ENCODE measurements around the gene GPX7. TPM values are rescaled to one million over a fixed set of nuclear protein-coding genes. Genes with fewer than 3 reads are reported as not detected.

The GPX7 gene
- total RNA-seq, 4 donors from 2014 or later: 4.8 to 9.1 (median 9.0) TPM

GRCh38 chr1:52613636-52614373 lies 11.6 kb downstream of the GPX7 start:
- 44 to 55% methylated on average over 2 of the region's 2 CpGs for WGBS, 2 donors
- intact Hi-C loops (cut with DNase I; ENCODE audit: low total_unique reads): no loop called here
- no peak for TF ChIP-seq CTCF (IDR thresholded peaks at IDR 0.05)
- no peak for TF ChIP-seq POLR2A (IDR thresholded peaks at IDR 0.05)
- no peak for DNase-seq (ENCODE audit: low spot score in 2 of 2)
- H3K4me3 ChIP-seq (ENCODE audit: low read depth, poor library complexity, severe bottlenecking): no peak overlapping the region

- no peak for DNase-seq (ENCODE audit: low spot score in 2 of 2)
- WGBS, 2 donors: 92% methylated on average over 5 of the region's 5 CpGs
- H3K4me3 ChIP-seq (ENCODE audit: low read depth, poor library complexity, severe bottlenecking): no peak overlapping the region
- intact Hi-C loops (cut with DNase I; ENCODE audit: low total_unique reads): no loop called here
- no peak for TF ChIP-seq CTCF (IDR thresholded peaks at IDR 0.05)
- no peak for TF ChIP-seq POLR2A (IDR thresholded peaks at IDR 0.05)
These were observed 12.5 kb downstream of the GPX7 start for GRCh38 chr1:52614671-52615070.

GRCh38 chr1:52615489-52616042 lies 13.4 kb downstream of the GPX7 start:
- TF ChIP-seq CTCF (IDR thresholded peaks at IDR 0.05): no peak
- 78 to 94% methylated on average over 5 of the region's 5 CpGs for WGBS, 2 donors
- no peak overlapping the region for H3K4me3 ChIP-seq (ENCODE audit: low read depth, poor library complexity, severe bottlenecking)
- intact Hi-C loops (cut with DNase I; ENCODE audit: low total_unique reads): no loop called here
- DNase-seq (ENCODE audit: low spot score in 2 of 2): no peak

GRCh38 chr1:52621950-52622349 lies 19.8 kb downstream of the GPX7 start:
- TF ChIP-seq CTCF (IDR thresholded peaks at IDR 0.05): no peak
- TF ChIP-seq POLR2A (IDR thresholded peaks at IDR 0.05): no peak
- 97 to 98% methylated on average over 2 of the region's 2 CpGs for WGBS, 2 donors
- intact Hi-C loops (cut with DNase I; ENCODE audit: low total_unique reads): no loop called here
- no peak overlapping the region for H3K4me3 ChIP-seq (ENCODE audit: low read depth, poor library complexity, severe bottlenecking)
- no peak for DNase-seq (ENCODE audit: low spot score in 2 of 2)

DNA sequence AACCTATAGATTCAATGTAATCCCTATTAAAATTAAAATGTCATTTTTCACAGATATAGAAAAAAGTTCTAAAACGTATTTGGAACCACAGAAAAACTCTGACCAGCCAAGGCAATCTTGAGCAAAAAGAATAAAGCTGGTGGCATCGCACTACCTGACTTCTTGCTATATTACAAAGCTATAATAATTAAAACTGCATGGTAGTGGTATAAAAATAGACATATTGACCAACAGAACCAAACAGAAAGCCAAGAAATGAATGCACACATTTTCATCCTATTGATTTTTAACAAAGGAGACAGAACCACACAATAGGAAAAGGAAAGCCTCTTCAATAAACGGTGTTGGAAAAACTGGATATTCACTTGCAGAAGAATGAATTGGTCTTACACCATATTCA lies 21.6 kb downstream of the GPX7 start:
- WGBS, 2 donors: 93 to 95% methylated on average over 3 of the region's 3 CpGs
- H3K4me3 ChIP-seq (ENCODE audit: low read depth, poor library complexity, severe bottlenecking): no peak overlapping the region
- intact Hi-C loops (cut with DNase I; ENCODE audit: low total_unique reads): no loop called here
- no peak for DNase-seq (ENCODE audit: low spot score in 2 of 2)
- TF ChIP-seq POLR2A (IDR thresholded peaks at IDR 0.05) (no peak), CTCF (IDR thresholded peaks at IDR 0.05) (no peak)

- intact Hi-C loops (cut with DNase I; ENCODE audit: low total_unique reads): no loop called here
- no peak for DNase-seq (ENCODE audit: low spot score in 2 of 2)
- WGBS, 2 donors: 98 to 100% methylated on average over 2 of the region's 2 CpGs
- no peak overlapping the region for H3K4me3 ChIP-seq (ENCODE audit: low read depth, poor library complexity, severe bottlenecking)
- no peak for TF ChIP-seq POLR2A (IDR thresholded peaks at IDR 0.05)
- no peak for TF ChIP-seq CTCF (IDR thresholded peaks at IDR 0.05)
These were observed 24.9 kb downstream of the GPX7 start for GRCh38 chr1:52627028-52627427.
